Neuronal stem cell (in vitro differentiated cells): ENCODE measurements around the gene TOPBP1.

Source experiments
- DNase-seq: peaks from one replicate; pipeline ENCODE4 v3.0.0-alpha.2; 2013; ENCODE audit warnings: low spot score
- H2AFZ ChIP-seq: one replicate; pipeline ENCODE4 v1.6.1; 2013; ENCODE audit warnings: mild to moderate bottlenecking, low read length, inconsistent platforms
- H2AK5ac ChIP-seq: 2 replicates; pipeline ENCODE4 v1.6.1; 2013; ENCODE audit warnings: low read depth, mild to moderate bottlenecking, inconsistent platforms, low read length, moderate library complexity, mixed read lengths
- H2BK120ac ChIP-seq: 2 replicates; pipeline ENCODE4 v1.6.1; 2013; ENCODE audit warnings: low read depth, mild to moderate bottlenecking, inconsistent platforms, low read length, moderate library complexity, mixed read lengths
- H2BK12ac ChIP-seq: one replicate; pipeline ENCODE4 v1.6.1; 2013; ENCODE audit warnings: low read length, inconsistent platforms
- H2BK15ac ChIP-seq: 2 replicates; pipeline ENCODE4 v1.6.1; 2013; ENCODE audit warnings: mild to moderate bottlenecking, low read length, inconsistent platforms, mixed read lengths
- H2BK5ac ChIP-seq: one replicate; pipeline ENCODE4 v1.6.1; 2013; ENCODE audit warnings: inconsistent platforms, mild to moderate bottlenecking, low read length, moderate library complexity
- H3K14ac ChIP-seq: one replicate; pipeline ENCODE4 v1.6.1; 2013; ENCODE audit warnings: low read length, inconsistent platforms
- H3K18ac ChIP-seq: 2 replicates; pipeline ENCODE4 v1.6.1; 2013; ENCODE audit warnings: low read length, inconsistent platforms
- H3K23ac ChIP-seq: 2 replicates; pipeline ENCODE4 v1.6.1; 2013; ENCODE audit warnings: low read depth, mild to moderate bottlenecking, mixed read lengths, low read length, inconsistent platforms; ENCODE audit not compliant: poor library complexity
- H3K27ac ChIP-seq: replicated peaks from 3 replicates; pipeline ENCODE4 v1.5.1; 2013; ENCODE audit warnings: low read length, inconsistent platforms
- H3K27me3 ChIP-seq, 3 experiments: 2 replicates each; pipeline ENCODE4 v1.6.1; 2013; ENCODE audit warnings: low read length in 3 of 3, mild to moderate bottlenecking in 2 of 3, inconsistent platforms in 1 of 3, low read depth in 1 of 3, mixed read lengths in 1 of 3, moderate library complexity in 1 of 3; ENCODE audit not compliant: control insufficient read depth in 3 of 3, insufficient read depth in 3 of 3
- H3K36me3 ChIP-seq, 2 donors: replicated peaks in 1 of 2; 2 replicates each; pipeline ENCODE4 v1.6.1; 2013; ENCODE audit warnings: low read length in 2 of 2; ENCODE audit not compliant: control insufficient read depth in 2 of 2, insufficient read depth in 2 of 2
- H3K4ac ChIP-seq: 2 replicates; pipeline ENCODE4 v1.6.1; 2013; ENCODE audit warnings: inconsistent platforms, mild to moderate bottlenecking, low read length, moderate library complexity
- H3K4me1 ChIP-seq, 2 donors: 1 replicate in 1 of 2; 2 replicates in 1 of 2; pipeline ENCODE4 v1.6.1; 2013; ENCODE audit warnings: low read length in 2 of 2, low read depth in 1 of 2; ENCODE audit not compliant: control insufficient read depth in 2 of 2, insufficient read depth in 1 of 2
- H3K4me2 ChIP-seq: one replicate; pipeline ENCODE4 v1.6.1; 2013; ENCODE audit warnings: mild to moderate bottlenecking, low read length, inconsistent platforms; ENCODE audit not compliant: insufficient read depth, poor library complexity, severe bottlenecking
- H3K4me3 ChIP-seq, 2 donors: 2 replicates each; pipeline ENCODE4 v1.5.1; 2013; ENCODE audit warnings: low read length in 2 of 2, mild to moderate bottlenecking in 2 of 2, inconsistent platforms in 1 of 2, moderate library complexity in 1 of 2
- H3K79me1 ChIP-seq: one replicate; pipeline ENCODE4 v1.6.1; 2013; ENCODE audit warnings: low read depth, mild to moderate bottlenecking, inconsistent platforms, low read length, moderate library complexity
- H3K9ac ChIP-seq: one replicate; pipeline ENCODE4 v1.6.1; 2013; ENCODE audit warnings: mild to moderate bottlenecking, low read depth, low read length, inconsistent platforms; ENCODE audit not compliant: poor library complexity
- H3K9me3 ChIP-seq, 2 donors: replicated peaks in 1 of 2; 2 replicates each; pipeline versions ENCODE3 to v1.6.1; 2013; ENCODE audit warnings: low read length in 2 of 2, mild to moderate bottlenecking in 2 of 2, inconsistent platforms in 1 of 2, low read depth in 1 of 2, mixed read lengths in 1 of 2, moderate library complexity in 1 of 2; ENCODE audit not compliant: control insufficient read depth in 2 of 2, insufficient read depth in 1 of 2
- H4K8ac ChIP-seq: one replicate; pipeline ENCODE4 v1.6.1; 2013; ENCODE audit warnings: low read depth, mild to moderate bottlenecking, inconsistent platforms, low read length, moderate library complexity
- H4K91ac ChIP-seq: one replicate; pipeline ENCODE4 v1.6.1; 2013; ENCODE audit warnings: low read length, low read depth, mild to moderate bottlenecking, inconsistent platforms; ENCODE audit not compliant: poor library complexity
- WGBS, 2 donors: extraction: QIAGEN DNeasy Blood & Tissue Kit; methylation state at CpG; one replicate each; pipeline ENCODE4 v1.1.7; 2013; ENCODE audit warnings: missing lambda C conversion rate in 2 of 2, mixed read lengths in 1 of 2; ENCODE audit not compliant: insufficient read length in 2 of 2, insufficient replicate concordance in 1 of 2; ENCODE audit errors: extremely low coverage in 2 of 2; 5-methylcytosine and 5-hydroxymethylcytosine counted together

Gene TOPBP1

DNA sequence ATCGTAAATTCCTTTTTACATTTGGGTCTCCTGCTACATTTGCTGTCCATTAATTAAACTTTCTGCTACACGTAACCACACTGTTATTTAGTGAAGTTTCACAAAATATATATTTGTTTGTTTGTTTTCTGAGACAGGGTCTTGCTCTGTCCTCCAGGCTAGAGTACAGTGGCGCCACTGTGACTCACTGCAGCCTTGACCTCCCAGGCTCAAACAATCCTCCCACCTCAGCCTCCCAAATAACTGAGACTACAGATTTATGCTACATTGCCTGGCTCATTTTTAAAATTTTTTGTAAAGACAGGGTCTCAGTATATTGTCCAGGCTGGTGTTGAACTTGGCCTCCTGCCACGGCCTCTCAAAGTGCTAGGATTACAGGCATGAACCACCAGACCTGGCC lies 20.5 kb downstream of the TOPBP1 start:
- H3K9me3 ChIP-seq = no peaks in the 10 kb centered on the region
- no peaks in the 10 kb centered on the region for H3K27me3 ChIP-seq
- H3K14ac ChIP-seq = no peak overlapping the region
- peaks cover 16 to 96% of the 10 kb centered on the region in 2 donors for H3K36me3 ChIP-seq
- no peak overlapping the region for H2BK15ac ChIP-seq
- no CpG with 5 or more reads among the region's 4 CpGs for WGBS, 2 donors
- H2BK12ac ChIP-seq = no peak overlapping the region
- no peak overlapping the region for H3K23ac ChIP-seq
- no peak overlapping the region for H4K8ac ChIP-seq
- no peak overlapping the region for H3K4me2 ChIP-seq
- H2BK120ac ChIP-seq = no peak overlapping the region
- no peak for DNase-seq
- no peaks in the 10 kb centered on the region for H3K79me1 ChIP-seq
- H3K4me3 ChIP-seq = no peak overlapping the region
- H3K9ac ChIP-seq = no peak overlapping the region
- H2AK5ac ChIP-seq = no peak overlapping the region
- H4K91ac ChIP-seq = no peak overlapping the region
- H2BK5ac ChIP-seq = no peak overlapping the region
- H3K4me1 ChIP-seq = no peaks in the 10 kb centered on the region
- H3K27ac ChIP-seq = no peak overlapping the region
- H3K4ac ChIP-seq = no peak overlapping the region
- no peak overlapping the region for H3K18ac ChIP-seq
- no peak overlapping the region for H2AFZ ChIP-seq

DNA sequence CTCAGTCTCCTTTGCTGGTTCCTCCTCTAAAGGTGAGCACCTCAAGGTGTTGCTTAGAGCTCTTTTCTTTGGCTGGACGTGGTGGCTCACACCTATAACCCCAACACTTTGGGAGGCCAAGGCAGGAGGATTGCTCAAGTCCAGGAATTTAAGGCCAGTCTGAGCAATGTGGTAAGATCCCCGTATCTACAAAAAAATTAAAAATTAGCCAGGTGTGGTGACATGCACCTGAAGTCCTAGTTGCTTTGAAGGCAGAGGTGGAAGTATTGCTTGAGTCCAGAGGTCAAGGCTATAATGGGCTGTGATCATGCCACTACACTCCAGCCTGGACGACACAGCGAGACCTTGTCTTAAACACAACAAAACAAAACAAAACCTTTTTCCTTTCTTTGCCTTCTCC lies 28.3 kb downstream of the TOPBP1 start:
- H2BK120ac ChIP-seq = no peak overlapping the region
- H3K4ac ChIP-seq = no peak overlapping the region
- H3K36me3 ChIP-seq = peaks cover 17 to 93% of the 10 kb centered on the region in 2 donors
- WGBS, 2 donors = no CpG with 5 or more reads among the region's 4 CpGs
- no peaks in the 10 kb centered on the region for H3K79me1 ChIP-seq
- no peak overlapping the region for H3K18ac ChIP-seq
- H3K4me1 ChIP-seq = no peaks in the 10 kb centered on the region
- H3K23ac ChIP-seq = no peak overlapping the region
- no peak overlapping the region for H3K9ac ChIP-seq
- H2BK15ac ChIP-seq = no peak overlapping the region
- no peak overlapping the region for H3K27ac ChIP-seq
- H3K27me3 ChIP-seq = no peaks in the 10 kb centered on the region
- H4K91ac ChIP-seq = no peak overlapping the region
- no peak overlapping the region for H3K14ac ChIP-seq
- H3K4me2 ChIP-seq = no peak overlapping the region
- H2AK5ac ChIP-seq = no peak overlapping the region
- no peak overlapping the region for H2AFZ ChIP-seq
- H2BK12ac ChIP-seq = no peak overlapping the region
- H2BK5ac ChIP-seq = no peak overlapping the region
- H4K8ac ChIP-seq = no peak overlapping the region
- no peak for DNase-seq
- H3K4me3 ChIP-seq = no peak overlapping the region
- no peaks in the 10 kb centered on the region for H3K9me3 ChIP-seq

DNA sequence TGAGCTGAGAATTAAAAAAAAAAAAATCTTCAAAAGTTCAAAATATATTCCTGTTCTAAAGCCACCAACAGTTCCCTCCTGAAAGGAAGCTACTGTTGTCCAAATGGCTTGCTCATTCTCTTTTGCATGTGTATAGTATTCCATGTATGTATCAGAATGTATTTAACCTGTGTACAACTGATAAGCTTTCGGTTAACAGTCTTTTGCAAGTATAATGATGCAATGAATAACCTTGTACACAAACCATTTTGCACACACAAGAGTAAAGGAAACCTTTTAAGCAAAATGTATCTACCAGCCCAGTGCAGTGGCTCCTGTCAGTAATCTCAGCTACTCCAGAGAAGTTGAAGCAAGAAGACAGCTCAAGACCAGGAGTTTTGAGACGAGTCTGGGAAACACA lies 32.6 kb downstream of the TOPBP1 start:
- Histone ChIP-seq H4K91ac (no peak overlapping the region), H3K14ac (no peak overlapping the region), H4K8ac (no peak overlapping the region), H3K9ac (no peak overlapping the region), H3K4me3 (no peak overlapping the region), H2AFZ (no peak overlapping the region), H2AK5ac (no peak overlapping the region), H3K4ac (no peak overlapping the region), H3K9me3 (no peaks in the 10 kb centered on the region), H3K4me1 (no peaks in the 10 kb centered on the region), H3K23ac (no peak overlapping the region), H2BK15ac (no peak overlapping the region), H2BK5ac (no peak overlapping the region), H3K27ac (no peak overlapping the region), H3K36me3 (peaks cover 18 to 95% of the 10 kb centered on the region in 2 donors), H3K27me3 (no peaks in the 10 kb centered on the region), H3K79me1 (no peaks in the 10 kb centered on the region), H2BK12ac (no peak overlapping the region), H3K18ac (no peak overlapping the region), H3K4me2 (no peak overlapping the region), H2BK120ac (no peak overlapping the region)
- no CpG with 5 or more reads among the region's 2 CpGs for WGBS, 2 donors
- no peak for DNase-seq

DNA sequence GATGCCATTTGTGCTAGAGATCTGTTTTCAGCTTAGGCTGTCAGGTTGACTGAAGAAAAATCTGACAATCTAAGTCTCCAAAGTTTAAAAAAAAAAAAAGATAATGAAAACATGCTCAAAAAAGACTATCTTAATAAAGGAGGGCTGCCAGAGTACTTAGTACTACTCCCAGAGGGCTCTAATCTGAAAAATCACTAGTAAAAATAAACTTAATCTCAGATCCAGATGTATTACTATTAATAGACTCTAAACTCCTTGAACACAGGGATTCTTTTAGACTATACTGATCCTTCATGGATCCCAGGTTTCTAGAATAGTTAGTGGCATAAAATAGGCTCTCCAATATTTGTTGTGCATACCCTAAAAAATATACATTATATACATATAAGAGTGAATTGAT lies 34.0 kb downstream of the TOPBP1 start:
- Histone ChIP-seq H4K8ac (no peak overlapping the region), H3K9ac (no peak overlapping the region), H3K79me1 (no peaks in the 10 kb centered on the region), H2BK120ac (no peak overlapping the region), H2BK5ac (no peak overlapping the region), H2AFZ (no peak overlapping the region), H3K4me1 (no peaks in the 10 kb centered on the region), H3K23ac (no peak overlapping the region), H4K91ac (no peak overlapping the region), H3K4me2 (no peak overlapping the region), H3K9me3 (no peaks in the 10 kb centered on the region), H3K36me3 (peaks cover 17 to 96% of the 10 kb centered on the region in 2 donors), H3K4ac (no peak overlapping the region), H2BK12ac (no peak overlapping the region), H2BK15ac (no peak overlapping the region), H3K18ac (no peak overlapping the region), H3K27me3 (no peaks in the 10 kb centered on the region), H3K27ac (no peak overlapping the region), H3K14ac (no peak overlapping the region), H2AK5ac (no peak overlapping the region), H3K4me3 (no peak overlapping the region)
- no peak for DNase-seq
